ENCODE data around the gene NDUFS8. TPM values are rescaled to one million over a fixed set of nuclear protein-coding genes. Genes with fewer than 3 reads are reported as not detected.

The NDUFS8 gene

DNA sequence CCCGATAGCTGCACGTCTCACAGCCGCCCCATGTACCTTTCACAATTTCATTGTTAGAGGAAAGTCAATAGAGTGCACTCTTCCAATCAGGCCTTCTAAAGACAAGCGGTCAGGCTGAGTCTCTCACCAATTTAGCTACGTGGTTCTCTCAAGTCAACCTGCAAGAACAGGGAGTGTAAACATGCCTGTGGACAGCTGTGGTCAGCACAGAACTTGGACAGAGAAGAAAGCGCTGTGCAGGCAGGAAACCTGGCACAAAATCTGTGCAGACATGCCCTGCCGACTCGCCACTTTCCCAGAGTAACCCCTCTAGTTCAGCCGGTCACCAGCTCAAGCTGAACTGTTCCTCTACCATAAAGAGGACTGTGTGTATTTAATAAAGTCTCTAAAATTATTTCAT, 51.2 kb downstream of the NDUFS8 start:
- Histone ChIP-seq H3K27ac (replicated peaks) (no peak overlapping the region), H3K27me3 (ENCODE audit: insufficient read depth, poor library complexity, severe bottlenecking) (no peaks in the 10 kb centered on the region), H3K4me3 (replicated peaks; ENCODE audit: insufficient read depth, low read length) (no peak overlapping the region)
- DNase-seq (ENCODE audit: low read depth in 1 of 2, low spot score in 1 of 2) = no peak
- TF ChIP-seq POLR2AphosphoS5 (IDR thresholded peaks at IDR 0.05; ENCODE audit: low read depth) (no peak), GABPA (IDR thresholded peaks at IDR 0.05; ENCODE audit: low read depth) (no peak), SPI1 (IDR thresholded peaks at IDR 0.05; ENCODE audit: borderline replicate concordance, low read depth) (no peak), CTCF (IDR thresholded peaks at IDR 0.05; ENCODE audit: insufficient read depth, low read length) (no peak)
- TF ChIP-seq, protein P1, sequence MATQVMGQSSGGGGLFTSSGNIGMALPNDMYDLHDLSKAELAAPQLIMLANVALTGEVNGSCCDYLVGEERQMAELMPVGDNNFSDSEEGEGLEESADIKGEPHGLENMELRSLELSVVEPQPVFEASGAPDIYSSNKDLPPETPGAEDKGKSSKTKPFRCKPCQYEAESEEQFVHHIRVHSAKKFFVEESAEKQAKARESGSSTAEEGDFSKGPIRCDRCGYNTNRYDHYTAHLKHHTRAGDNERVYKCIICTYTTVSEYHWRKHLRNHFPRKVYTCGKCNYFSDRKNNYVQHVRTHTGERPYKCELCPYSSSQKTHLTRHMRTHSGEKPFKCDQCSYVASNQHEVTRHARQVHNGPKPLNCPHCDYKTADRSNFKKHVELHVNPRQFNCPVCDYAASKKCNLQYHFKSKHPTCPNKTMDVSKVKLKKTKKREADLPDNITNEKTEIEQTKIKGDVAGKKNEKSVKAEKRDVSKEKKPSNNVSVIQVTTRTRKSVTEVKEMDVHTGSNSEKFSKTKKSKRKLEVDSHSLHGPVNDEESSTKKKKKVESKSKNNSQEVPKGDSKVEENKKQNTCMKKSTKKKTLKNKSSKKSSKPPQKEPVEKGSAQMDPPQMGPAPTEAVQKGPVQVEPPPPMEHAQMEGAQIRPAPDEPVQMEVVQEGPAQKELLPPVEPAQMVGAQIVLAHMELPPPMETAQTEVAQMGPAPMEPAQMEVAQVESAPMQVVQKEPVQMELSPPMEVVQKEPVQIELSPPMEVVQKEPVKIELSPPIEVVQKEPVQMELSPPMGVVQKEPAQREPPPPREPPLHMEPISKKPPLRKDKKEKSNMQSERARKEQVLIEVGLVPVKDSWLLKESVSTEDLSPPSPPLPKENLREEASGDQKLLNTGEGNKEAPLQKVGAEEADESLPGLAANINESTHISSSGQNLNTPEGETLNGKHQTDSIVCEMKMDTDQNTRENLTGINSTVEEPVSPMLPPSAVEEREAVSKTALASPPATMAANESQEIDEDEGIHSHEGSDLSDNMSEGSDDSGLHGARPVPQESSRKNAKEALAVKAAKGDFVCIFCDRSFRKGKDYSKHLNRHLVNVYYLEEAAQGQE (IDR thresholded peaks at IDR 0.05; ENCODE audit: insufficient replicate concordance, low read depth) = no peak

- TF ChIP-seq GABPA (IDR thresholded peaks at IDR 0.05; ENCODE audit: low read depth) (no peak), CTCF (IDR thresholded peaks at IDR 0.05; ENCODE audit: insufficient read depth, low read length) (no peak)
- TF ChIP-seq, protein P1 (IDR thresholded peaks at IDR 0.05; ENCODE audit: insufficient replicate concordance, low read depth) = no peak
- Histone ChIP-seq H3K27ac (replicated peaks) (no peak overlapping the region), H3K4me3 (replicated peaks; ENCODE audit: insufficient read depth, low read length) (no peak overlapping the region), H3K27me3 (ENCODE audit: insufficient read depth, poor library complexity, severe bottlenecking) (no peaks in the 10 kb centered on the region)
- no peak for DNase-seq (ENCODE audit: low read depth in 1 of 2, low spot score in 1 of 2)
These were observed 52.0 kb downstream of the NDUFS8 start for GRCh38 chr11:68082481-68082880.

- H3K4me3 ChIP-seq (replicated peaks; ENCODE audit: insufficient read depth, low read length) = no peak overlapping the region
- H3K27me3 ChIP-seq (ENCODE audit: insufficient read depth, poor library complexity, severe bottlenecking) = no peaks in the 10 kb centered on the region
- no peak for DNase-seq (ENCODE audit: low read depth in 1 of 2, low spot score in 1 of 2)
- H3K27ac ChIP-seq (replicated peaks) = no peak overlapping the region
- TF ChIP-seq, protein P1 (IDR thresholded peaks at IDR 0.05; ENCODE audit: insufficient replicate concordance, low read depth) = no peak
- no peak for TF ChIP-seq CTCF (IDR thresholded peaks at IDR 0.05; ENCODE audit: insufficient read depth, low read length)
- TF ChIP-seq POLR2AphosphoS5 (IDR thresholded peaks at IDR 0.05; ENCODE audit: low read depth) = no peak
- no peak for TF ChIP-seq GABPA (IDR thresholded peaks at IDR 0.05; ENCODE audit: low read depth)
- no peak for TF ChIP-seq SPI1 (IDR thresholded peaks at IDR 0.05; ENCODE audit: borderline replicate concordance, low read depth)
These were observed 53.0 kb downstream of the NDUFS8 start for GRCh38 chr11:68083517-68083916.

Small RNA genes lying within 50 kb of the gene (microRNA-seq; reads per million reads assigned to microRNA genes)
- gene MIR4691 (not detected), gene MIR6753 (not detected), gene MIR7113 (not detected)

Measured in HL-60 (cell line).